Activated naive CD4-positive, alpha-beta T cell (primary cell): Measurements from ENCODE around the gene FOXRED1.

Experiments
- DNase-seq, 4 experiments: peaks; one replicate each; lab custom pipeline; 2025; lab: John Stamatoyannopoulos, UW

The FOXRED1 gene

GRCh38 chr11:126311401-126312291 is 42.7 kb downstream of the FOXRED1 start:
- no peak for DNase-seq

- no peak for DNase-seq
Observed at GRCh38 chr11:126312961-126313360, 44.0 kb downstream of the FOXRED1 start.

- DNase-seq = no peak
Observed at GRCh38 chr11:126313826-126314225, 44.9 kb downstream of the FOXRED1 start.

DNA sequence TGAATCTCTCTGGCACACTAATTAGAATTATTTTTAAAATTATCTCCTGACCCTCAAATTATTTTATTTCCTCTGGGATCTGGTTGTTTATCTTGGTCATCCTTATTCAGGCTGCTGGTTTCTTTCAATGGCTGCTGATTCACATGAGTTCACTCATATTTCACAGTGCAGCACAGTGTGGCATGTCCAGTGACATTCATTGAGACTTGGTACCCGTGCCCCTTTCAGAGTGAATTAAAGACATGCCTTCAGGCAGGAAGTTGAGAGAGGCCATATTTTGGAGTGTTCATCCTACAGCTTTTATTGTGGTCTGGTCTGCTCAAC is 48.4 kb downstream of the FOXRED1 start:
- no peak for DNase-seq

DNA sequence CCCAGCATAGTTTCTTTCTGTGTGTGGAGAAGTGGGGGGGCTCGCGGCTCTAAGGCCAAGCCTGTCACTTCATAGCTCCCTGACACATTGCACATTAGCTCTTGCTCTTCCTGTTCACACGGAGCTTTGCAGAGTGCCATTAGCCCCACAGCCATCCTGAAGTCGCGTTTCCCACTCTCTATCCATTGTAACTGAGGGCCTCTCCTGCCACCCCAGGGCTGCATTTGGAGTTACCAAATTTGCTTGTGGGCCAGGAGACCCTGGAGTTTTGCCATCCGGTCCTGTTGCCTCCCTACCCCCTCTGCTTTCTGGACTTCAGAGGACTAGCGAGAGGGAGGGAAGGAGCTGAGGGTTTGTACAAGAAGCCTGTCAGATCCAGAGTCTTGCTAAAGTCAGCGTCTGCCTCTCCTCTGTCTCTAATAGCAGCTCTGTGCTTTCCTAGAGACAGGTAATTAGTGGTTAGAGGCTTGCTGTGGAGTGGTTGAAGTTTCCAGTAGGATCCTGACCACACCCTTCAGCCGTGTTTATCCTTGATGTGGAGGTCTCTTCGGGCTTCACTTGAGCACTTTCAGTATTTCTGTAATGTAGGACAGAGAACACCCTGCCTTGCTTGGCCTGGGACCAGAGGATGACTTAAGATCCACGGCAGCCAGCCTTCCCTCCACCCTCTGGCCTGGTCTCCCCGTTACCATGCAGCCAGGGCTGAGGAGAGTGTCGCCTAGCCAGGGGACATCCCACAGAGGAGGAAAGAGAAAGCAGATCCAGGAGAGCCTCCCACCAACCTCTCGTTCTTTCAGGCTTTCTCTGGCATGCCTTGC is 49.0 kb downstream of the FOXRED1 start:
- no peak for DNase-seq

- DNase-seq = no peak
Observed at GRCh38 chr11:126318574-126319373, 49.8 kb downstream of the FOXRED1 start.

- no peak for DNase-seq
Observed at GRCh38 chr11:126319374-126319740, 50.4 kb downstream of the FOXRED1 start.

DNA sequence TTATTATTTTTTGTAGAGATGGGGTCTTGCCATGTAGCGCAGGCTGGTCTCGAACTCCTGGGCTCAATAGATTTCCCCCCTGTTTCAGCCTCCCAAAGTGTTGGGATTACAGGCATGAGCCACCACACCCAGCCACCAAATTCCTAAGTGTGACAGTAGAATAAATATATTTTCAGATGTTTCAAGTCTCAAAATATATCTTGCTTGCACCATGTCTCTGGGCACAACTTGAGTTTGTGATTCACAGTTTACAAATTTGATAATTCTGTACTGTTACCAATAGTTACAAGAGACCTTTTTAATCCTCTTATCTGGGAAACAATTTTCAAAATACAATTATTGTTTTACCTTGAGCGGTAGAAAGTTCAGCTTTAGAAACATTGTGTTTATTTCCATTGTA is 54.0 kb downstream of the FOXRED1 start:
- DNase-seq = no peak

GRCh38 chr11:126327281-126328000 is 58.5 kb downstream of the FOXRED1 start:
- DNase-seq = no peak
